GM21515 (cell line): ENCODE results near the gene KDM4C.
"Not testable (repeated sequence)": the region's sequence is repeated elsewhere in the genome, so short reads cannot be mapped to it uniquely, and the experiment has no call there.

ENCODE experiments used
- ATAC-seq: cut with Tn5 transposase; IDR thresholded peaks from one replicate; pipeline ENCODE4 v1.9.1; 2021; ENCODE audit not compliant: unreplicated experiment

The KDM4C gene

GRCh38 chr9:6805532-6805931 lies 47.8 kb downstream of the KDM4C start:
- no peak for ATAC-seq

- not testable (repeated sequence) for ATAC-seq
Observed at GRCh38 chr9:6806318-6806717, 48.5 kb downstream of the KDM4C start.

- not testable (repeated sequence) for ATAC-seq
Observed at GRCh38 chr9:6807669-6808068, 49.9 kb downstream of the KDM4C start.

- no peak for ATAC-seq
Observed at GRCh38 chr9:6811436-6811835, 53.7 kb downstream of the KDM4C start.

- ATAC-seq = no peak
Observed at GRCh38 chr9:6816581-6816980, 58.8 kb downstream of the KDM4C start.

- no peak for ATAC-seq
Observed at GRCh38 chr9:6818292-6818922, 60.6 kb downstream of the KDM4C start.

- no peak for ATAC-seq
Observed at GRCh38 chr9:6819112-6819511, 61.3 kb downstream of the KDM4C start.

- no peak for ATAC-seq
Observed at GRCh38 chr9:6819529-6819928, 61.8 kb downstream of the KDM4C start.

GRCh38 chr9:6822696-6823095 lies 64.9 kb downstream of the KDM4C start:
- no peak for ATAC-seq

- ATAC-seq = no peak
Observed at GRCh38 chr9:6827439-6828145, 69.8 kb downstream of the KDM4C start.

- ATAC-seq = no peak
Observed at GRCh38 chr9:6829027-6829426, 71.3 kb downstream of the KDM4C start.

GRCh38 chr9:6829536-6829935 lies 71.8 kb downstream of the KDM4C start:
- no peak for ATAC-seq

GRCh38 chr9:6833518-6834192 lies 75.9 kb downstream of the KDM4C start:
- ATAC-seq = no peak

GRCh38 chr9:6834306-6834705 lies 76.5 kb downstream of the KDM4C start:
- ATAC-seq = no peak

- ATAC-seq = no peak
Observed at GRCh38 chr9:6838158-6838557, 80.4 kb downstream of the KDM4C start.

GRCh38 chr9:6842584-6842947 lies 84.8 kb downstream of the KDM4C start:
- ATAC-seq = no peak

GRCh38 chr9:6843742-6844141 lies 86.0 kb downstream of the KDM4C start:
- ATAC-seq = no peak

GRCh38 chr9:6844267-6844666 lies 86.5 kb downstream of the KDM4C start:
- no peak for ATAC-seq

GRCh38 chr9:6845128-6845826 lies 87.5 kb downstream of the KDM4C start:
- ATAC-seq = no peak

- no peak for ATAC-seq
Observed at GRCh38 chr9:6845880-6846279, 88.1 kb downstream of the KDM4C start.

- no peak for ATAC-seq
Observed at GRCh38 chr9:6852243-6852963, 94.6 kb downstream of the KDM4C start.
